ENCODE measurements around the gene CAMK2B. TPM values are rescaled to one million over a fixed set of nuclear protein-coding genes. Genes with fewer than 3 reads are reported as not detected.

CAMK2B gene
- total RNA-seq, 4 donors from 2014 or later: 0.89 to 5.1 (median 1.2) TPM

DNA sequence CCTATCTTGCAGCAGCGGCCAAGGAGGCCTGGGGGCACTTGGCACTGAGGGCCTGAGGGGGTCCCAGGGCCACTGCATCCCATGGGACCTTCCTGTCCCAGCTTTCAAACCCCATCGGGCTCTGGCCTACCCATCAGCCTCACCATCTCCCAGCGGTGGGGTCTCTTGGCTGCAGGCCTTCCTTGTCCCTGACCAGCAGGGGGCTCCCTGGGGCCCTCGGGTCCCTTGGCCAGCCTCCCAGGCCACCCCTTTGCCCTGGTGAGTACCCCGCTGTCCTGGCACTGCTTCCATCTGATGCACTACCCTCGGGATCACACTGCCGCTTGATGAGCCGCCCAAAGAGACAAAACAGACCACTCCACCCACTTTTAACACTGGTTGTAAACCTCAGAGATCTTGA lies 81.1 kb downstream of the CAMK2B start:
- H3K4me3 ChIP-seq: no peak overlapping the region
- TF ChIP-seq POLR2AphosphoS5 (IDR thresholded peaks at IDR 0.05): no peak
- TF ChIP-seq POLR2A (IDR thresholded peaks at IDR 0.05): no peak
- TF ChIP-seq, protein P1, sequence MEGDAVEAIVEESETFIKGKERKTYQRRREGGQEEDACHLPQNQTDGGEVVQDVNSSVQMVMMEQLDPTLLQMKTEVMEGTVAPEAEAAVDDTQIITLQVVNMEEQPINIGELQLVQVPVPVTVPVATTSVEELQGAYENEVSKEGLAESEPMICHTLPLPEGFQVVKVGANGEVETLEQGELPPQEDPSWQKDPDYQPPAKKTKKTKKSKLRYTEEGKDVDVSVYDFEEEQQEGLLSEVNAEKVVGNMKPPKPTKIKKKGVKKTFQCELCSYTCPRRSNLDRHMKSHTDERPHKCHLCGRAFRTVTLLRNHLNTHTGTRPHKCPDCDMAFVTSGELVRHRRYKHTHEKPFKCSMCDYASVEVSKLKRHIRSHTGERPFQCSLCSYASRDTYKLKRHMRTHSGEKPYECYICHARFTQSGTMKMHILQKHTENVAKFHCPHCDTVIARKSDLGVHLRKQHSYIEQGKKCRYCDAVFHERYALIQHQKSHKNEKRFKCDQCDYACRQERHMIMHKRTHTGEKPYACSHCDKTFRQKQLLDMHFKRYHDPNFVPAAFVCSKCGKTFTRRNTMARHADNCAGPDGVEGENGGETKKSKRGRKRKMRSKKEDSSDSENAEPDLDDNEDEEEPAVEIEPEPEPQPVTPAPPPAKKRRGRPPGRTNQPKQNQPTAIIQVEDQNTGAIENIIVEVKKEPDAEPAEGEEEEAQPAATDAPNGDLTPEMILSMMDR (IDR thresholded peaks at IDR 0.05): peak in 1 of 2 donors; percentile 15
- TF ChIP-seq EP300 (IDR thresholded peaks at IDR 0.05): no peak
- WGBS: 73% methylated on average over 4 of the region's 8 CpGs
- no peaks in the 10 kb centered on the region for H3K9me3 ChIP-seq
- no peak for DNase-seq (ENCODE audit: low spot score in 2 of 2)
- H3K27me3 ChIP-seq: peaks cover 4% of the 10 kb centered on the region
- H3K27ac ChIP-seq: no peak overlapping the region
- H3K4me1 ChIP-seq: no peaks in the 10 kb centered on the region
- H3K36me3 ChIP-seq: no peaks in the 10 kb centered on the region

DNA sequence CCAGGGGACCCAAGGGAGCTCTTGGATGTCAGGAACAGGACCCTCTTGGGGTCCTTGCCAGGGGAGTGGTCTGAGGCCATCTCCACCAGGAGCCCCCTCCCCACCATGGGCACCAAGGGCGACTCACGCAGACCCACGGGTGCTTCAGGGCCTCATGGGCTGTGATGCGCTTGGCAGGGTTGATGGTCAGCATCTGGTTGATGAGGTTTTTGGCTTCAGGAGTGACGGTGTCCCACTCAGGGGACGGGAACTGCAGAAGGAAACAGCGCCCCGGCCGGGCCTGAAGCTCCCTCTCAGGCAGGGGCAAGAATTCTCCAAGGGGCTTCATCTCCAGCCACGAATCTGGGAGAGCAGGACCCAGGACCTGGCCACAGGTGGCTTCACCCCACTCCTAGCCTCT lies 83.3 kb downstream of the CAMK2B start:
- H3K36me3 ChIP-seq: no peaks in the 10 kb centered on the region
- TF ChIP-seq POLR2AphosphoS5 (IDR thresholded peaks at IDR 0.05): no peak
- TF ChIP-seq, protein P1 (IDR thresholded peaks at IDR 0.05): no peak
- TF ChIP-seq POLR2A (IDR thresholded peaks at IDR 0.05): no peak
- no peak for TF ChIP-seq EP300 (IDR thresholded peaks at IDR 0.05)
- peaks cover 4% of the 10 kb centered on the region for H3K27me3 ChIP-seq
- no peaks in the 10 kb centered on the region for H3K9me3 ChIP-seq
- H3K4me1 ChIP-seq: no peaks in the 10 kb centered on the region
- WGBS: 81% methylated on average over 6 of the region's 10 CpGs
- no peak overlapping the region for H3K4me3 ChIP-seq
- H3K27ac ChIP-seq: no peak overlapping the region
- no peak for DNase-seq (ENCODE audit: low spot score in 2 of 2)

DNA sequence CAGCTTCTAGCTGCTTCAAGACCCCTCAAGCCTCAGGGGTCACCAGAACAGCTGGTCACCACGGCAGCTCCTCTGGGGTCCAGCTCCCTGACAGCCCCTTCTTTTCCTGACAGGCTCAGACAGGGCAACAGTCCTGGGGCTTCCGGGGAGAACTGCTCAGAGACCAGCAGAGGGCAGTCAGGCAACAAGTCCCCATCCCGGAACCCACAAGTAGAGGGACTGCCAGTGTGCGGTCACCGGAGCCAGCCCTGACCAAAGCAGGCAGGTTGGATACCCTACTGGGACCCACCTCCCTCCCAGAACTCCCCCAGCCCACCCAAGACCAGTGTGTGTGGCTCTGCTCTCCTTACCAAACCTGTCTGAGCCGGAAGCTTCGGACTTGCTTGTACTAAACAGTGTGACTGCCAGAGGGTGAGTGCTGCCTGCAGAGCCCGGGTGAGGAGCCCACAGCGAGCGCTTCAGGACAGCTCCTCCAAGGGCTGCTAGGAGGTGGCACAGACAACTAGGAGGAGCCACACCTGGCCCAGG lies 84.3 kb downstream of the CAMK2B start:
- H3K27me3 ChIP-seq: peaks cover 4% of the 10 kb centered on the region
- no peaks in the 10 kb centered on the region for H3K9me3 ChIP-seq
- H3K4me1 ChIP-seq: no peaks in the 10 kb centered on the region
- no peak overlapping the region for H3K27ac ChIP-seq
- peak overlapping the region; percentile 31 for H3K4me3 ChIP-seq
- no peak for TF ChIP-seq EP300 (IDR thresholded peaks at IDR 0.05)
- TF ChIP-seq, protein P1 (IDR thresholded peaks at IDR 0.05): peak; percentile 57 to 72
- H3K36me3 ChIP-seq: no peaks in the 10 kb centered on the region
- DNase-seq (ENCODE audit: low spot score in 2 of 2): peak in 1 of 2 donors; percentile 80
- 0% methylated on average over 2 of the region's 10 CpGs for WGBS

DNA sequence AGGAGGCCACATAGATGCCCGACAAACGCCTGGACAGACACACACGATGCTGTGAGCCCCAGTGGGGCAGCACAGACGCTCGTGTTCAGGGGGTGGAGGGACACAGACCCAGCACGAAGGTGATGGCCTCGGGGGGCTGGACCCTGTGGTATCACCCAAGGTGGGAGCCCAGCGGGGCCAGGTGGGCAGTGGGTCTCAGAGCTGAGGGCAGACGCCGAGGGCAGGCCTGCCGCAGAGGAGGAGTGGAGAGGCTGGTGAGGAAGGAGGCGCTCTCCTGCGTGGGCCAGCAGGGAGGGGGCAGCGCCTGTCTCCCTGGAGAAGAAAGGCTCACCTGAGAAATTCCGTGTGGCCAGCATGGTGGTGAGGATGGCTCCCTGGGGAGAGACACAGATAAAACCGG lies 85.0 kb downstream of the CAMK2B start:
- Histone ChIP-seq H3K27me3 (peaks cover 4% of the 10 kb centered on the region), H3K27ac (no peak overlapping the region), H3K9me3 (no peaks in the 10 kb centered on the region), H3K4me3 (no peak overlapping the region), H3K36me3 (no peaks in the 10 kb centered on the region), H3K4me1 (no peaks in the 10 kb centered on the region)
- no peak for TF ChIP-seq POLR2A (IDR thresholded peaks at IDR 0.05)
- no peak for TF ChIP-seq EP300 (IDR thresholded peaks at IDR 0.05)
- TF ChIP-seq, protein P1 (IDR thresholded peaks at IDR 0.05): no peak
- no peak for TF ChIP-seq POLR2AphosphoS5 (IDR thresholded peaks at IDR 0.05)
- DNase-seq (ENCODE audit: low spot score in 2 of 2): no peak
- WGBS: 76% methylated on average over 13 of the region's 16 CpGs

DNA sequence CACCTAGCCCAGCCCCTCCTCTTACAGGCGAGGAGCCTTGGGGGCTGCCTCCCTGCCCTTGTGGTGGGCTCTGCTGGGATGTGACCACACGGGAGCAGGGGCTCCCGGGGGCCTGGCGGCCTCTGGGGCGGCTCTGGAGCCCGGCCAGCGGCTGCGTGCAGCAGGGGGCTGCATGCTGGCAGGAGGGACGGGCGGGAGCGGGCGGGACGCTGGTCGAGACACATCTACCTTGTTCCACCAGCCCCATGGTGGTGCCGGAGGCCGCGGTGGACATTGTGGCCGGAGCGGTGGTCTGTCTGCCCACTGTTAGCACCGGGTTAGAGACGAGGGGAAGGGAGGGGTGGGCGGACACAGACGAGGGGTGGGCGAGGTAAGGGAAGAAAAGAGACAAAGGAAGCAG lies 86.0 kb downstream of the CAMK2B start:
- Histone ChIP-seq H3K9me3 (no peaks in the 10 kb centered on the region), H3K27me3 (peaks cover 4% of the 10 kb centered on the region), H3K4me1 (no peaks in the 10 kb centered on the region), H3K36me3 (no peaks in the 10 kb centered on the region), H3K27ac (no peak overlapping the region), H3K4me3 (no peak overlapping the region)
- TF ChIP-seq EP300 (IDR thresholded peaks at IDR 0.05): no peak
- no peak for TF ChIP-seq POLR2A (IDR thresholded peaks at IDR 0.05)
- TF ChIP-seq POLR2AphosphoS5 (IDR thresholded peaks at IDR 0.05): no peak
- TF ChIP-seq, protein P1 (IDR thresholded peaks at IDR 0.05): no peak
- DNase-seq (ENCODE audit: low spot score in 2 of 2): no peak
- WGBS: 78% methylated on average over 14 of the region's 24 CpGs

Data from suprapubic skin (tissue), 4 donors.